SH-SY5Y (cell line): ENCODE data around the gene BMP3.

Source experiments
- GATA2 ChIP-seq: IDR thresholded peaks from 2 replicates; pipeline ENCODE4 v1.6.1; 2011; ENCODE audit warnings: mild to moderate bottlenecking, low read depth, low read length
- GATA3 ChIP-seq: IDR thresholded peaks from 2 replicates; pipeline ENCODE4 v1.6.1; 2011; ENCODE audit warnings: low read depth, mild to moderate bottlenecking, low read length, moderate library complexity

The BMP3 gene

DNA sequence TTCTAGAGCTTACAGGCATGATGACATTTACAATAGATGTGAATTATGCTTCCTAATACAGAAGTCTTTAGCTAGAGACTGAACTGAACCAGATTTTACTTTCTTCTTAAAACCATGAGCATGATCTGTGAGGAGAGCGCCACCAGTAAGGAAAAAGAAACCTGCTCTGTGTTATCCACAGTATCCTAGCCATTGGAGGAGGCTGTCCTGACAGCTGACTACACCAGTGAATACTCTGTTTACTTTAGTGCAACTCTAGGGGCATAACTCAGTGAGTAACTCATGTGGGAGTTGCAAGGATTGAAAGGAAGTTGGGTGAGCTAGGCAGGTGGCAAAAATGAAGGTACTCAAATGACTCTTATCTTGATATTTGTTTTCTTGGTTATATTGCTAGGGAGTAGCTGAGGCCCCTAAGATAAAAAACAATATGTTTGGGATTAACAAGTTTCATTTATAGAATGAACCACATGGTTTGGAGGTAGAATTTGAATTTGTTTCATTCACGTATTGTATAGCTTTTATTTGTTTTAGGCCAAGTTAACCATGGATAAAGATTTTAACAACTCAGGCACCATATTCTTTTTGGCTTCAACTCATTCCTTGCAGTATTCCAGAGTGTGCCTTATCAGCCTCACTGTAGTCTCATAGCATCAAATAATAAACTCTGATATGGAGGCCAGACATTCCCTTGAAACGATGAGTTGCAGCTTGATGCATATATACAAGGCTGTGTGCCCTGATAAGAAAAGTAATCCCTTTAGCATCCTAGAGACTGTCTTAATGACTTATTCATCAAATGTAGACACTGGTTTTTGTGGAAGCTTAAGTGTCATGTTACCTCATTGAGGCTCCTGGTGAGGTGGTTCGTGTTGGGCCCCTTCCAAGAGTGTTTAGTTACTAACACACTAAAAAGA lies 2.5 kb downstream of the BMP3 start:
- TF ChIP-seq GATA3 (no peak), GATA2 (no peak)

DNA sequence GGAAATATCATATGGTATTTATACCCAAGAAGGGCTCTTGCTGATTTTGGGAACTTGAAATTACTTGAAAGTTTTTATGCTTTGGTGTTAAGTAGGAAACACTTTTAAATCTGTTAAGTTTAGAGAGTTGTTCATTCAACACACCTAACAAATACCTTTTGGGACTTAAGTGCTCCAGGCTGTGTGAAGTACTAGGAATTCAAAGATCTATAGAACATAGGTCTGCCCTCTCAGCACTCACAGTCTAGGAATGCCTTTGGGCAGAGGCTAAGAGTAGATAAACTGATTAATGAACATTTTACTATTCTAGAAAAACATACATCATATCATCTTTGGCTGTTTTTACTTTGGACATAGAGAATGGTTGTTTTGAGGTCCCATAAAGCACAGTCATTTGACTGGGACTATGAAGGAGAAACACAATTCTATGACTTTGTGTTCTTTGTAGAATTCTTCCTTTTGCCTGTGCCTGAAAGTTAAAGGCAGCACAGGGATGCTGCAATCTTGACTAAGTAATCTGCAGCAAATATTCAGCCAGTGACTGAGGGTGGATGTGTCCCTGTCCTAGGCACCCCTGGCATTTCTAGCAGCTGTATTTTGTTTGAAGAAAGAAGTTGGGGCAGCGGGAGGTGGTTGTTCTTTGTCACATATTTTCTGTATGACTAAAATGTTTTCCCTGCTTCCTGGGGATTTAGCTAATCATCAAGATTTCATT lies 8.3 kb downstream of the BMP3 start:
- TF ChIP-seq GATA2 (no peak), GATA3 (no peak)

DNA sequence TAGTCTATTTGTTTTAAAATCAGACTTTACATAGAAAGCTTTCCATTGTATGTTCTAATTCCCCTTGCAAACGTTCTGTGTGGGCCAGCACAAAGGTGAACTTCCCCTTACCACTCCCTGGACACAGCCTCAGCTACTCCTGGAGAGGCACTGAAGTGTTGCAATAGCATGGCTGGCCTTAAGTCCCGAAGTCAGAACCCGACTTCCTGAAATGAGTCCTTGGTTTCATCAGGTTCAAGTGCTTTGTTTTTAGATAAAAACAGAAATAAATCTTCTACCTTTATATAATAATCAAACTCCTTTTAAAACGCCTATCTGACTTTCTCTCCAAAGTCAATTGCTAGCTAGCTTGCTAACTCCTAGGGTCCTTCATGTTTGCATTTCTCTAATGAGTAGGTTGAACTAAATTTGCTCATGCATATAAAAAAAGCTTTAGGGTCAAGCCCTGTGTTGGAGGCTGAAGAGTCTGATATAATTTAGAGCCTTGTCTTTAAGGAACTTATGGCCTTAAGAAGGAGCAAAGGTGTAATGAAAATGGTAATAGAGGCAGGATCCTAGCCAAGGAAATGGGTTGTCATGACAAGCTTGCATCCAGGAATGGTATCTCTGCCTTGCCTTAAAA lies 9.0 kb downstream of the BMP3 start:
- no peak for TF ChIP-seq GATA3
- no peak for TF ChIP-seq GATA2

DNA sequence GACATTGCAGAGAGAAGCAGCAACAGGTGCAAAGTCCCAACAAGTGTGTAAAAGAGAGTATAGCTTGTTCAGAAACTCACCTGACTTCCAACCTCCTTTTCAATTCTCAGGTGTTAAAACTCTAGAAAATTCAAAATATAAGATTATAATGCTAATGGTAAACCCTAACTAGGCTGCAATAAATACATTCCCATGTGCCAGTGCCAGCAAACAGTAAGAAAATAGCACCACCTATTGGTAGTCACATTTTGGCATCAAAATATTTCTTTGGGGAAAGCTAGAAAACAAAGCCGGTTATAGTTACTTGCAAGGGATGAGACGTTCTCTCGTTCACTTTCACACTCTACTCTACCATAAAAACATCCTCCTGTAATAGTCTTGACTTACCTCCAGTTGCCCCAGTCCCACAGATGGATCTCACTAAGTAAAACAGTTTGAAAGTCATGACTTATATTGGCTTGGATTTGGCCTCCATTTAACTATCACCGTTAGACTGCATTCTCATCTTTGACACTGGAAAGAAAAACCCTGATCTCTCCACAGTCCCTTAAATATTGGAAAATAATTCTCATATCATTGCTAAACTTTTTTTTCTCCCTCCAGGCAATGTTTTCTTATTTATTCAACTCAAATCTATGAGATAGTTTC lies 9.6 kb downstream of the BMP3 start:
- TF ChIP-seq GATA2: no peak

DNA sequence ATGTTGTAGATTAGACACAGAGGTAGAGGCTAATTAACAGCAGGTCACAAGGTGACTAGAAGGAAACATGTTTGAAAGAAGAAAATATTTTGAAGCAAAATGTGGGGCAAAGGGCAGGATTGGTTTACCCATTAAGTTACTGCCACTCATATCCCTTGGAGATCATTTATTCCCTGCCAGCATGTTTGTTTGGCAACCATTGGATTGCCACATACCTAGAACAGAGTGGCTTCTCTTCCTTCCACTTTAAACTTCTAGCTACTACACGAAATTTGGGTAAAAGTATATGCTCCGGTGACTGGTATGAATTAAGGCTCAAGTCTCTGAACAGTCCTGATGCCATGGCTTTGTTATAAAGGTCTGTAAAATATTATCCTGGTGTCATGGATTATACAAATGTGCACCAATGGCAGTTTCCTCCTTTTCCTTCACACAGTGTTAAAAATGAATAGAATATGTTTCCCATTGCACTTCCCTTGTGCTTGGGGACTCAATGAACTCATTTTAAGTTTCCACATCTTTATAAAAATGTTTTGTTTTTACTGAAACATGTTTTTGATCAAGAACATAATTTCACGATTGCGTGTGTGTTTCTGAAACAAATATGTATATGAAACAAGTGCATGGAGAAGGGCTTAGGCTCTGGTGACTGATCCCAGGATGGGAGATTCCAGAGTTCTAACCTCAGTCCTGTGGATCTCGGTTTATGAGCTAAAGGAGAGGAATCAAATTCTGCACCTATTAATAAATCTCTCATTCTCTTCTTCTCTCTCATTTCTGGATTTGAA lies 12.3 kb downstream of the BMP3 start:
- TF ChIP-seq GATA3 (no peak), GATA2 (no peak)

DNA sequence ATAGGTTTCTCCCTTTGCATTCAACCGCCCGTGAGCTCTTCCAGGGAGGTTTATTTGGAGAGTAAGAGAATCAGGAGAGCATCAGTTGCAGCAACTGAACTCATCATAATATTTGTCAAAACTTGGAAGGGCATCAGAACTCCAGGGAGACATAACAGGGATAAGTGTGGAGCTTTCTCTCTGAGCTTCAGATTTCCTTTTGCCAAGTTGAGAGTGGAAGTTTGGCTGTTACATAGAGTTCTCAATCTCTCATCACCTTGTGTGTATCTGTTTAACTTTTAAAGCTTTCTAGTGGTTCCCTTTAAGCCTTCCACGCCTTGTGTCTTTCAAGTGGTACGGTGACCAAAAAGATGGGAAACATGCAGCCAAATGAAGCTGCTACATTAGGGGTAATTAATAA lies 18.8 kb downstream of the BMP3 start:
- TF ChIP-seq GATA3 (no peak), GATA2 (no peak)

DNA sequence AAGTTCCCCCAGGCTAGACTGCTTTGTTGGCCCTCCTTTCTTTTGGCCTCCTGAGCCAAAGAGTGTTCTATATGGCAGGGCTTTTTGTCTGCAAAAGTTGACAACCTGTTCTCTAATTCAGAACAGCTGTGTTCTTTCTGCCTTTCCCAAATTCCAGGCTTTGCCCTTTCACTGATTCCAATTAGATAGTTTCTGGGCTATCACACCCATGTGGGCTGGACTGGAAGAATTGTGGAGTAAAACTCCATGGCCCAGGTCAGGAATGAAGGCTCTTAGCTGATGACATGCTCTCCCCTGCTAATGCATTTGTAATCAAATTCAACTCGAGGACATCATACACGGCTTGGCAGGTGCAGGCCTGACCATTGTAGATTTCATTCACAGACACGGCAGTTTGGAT lies 19.4 kb downstream of the BMP3 start:
- no peak for TF ChIP-seq GATA2
- TF ChIP-seq GATA3: no peak

DNA sequence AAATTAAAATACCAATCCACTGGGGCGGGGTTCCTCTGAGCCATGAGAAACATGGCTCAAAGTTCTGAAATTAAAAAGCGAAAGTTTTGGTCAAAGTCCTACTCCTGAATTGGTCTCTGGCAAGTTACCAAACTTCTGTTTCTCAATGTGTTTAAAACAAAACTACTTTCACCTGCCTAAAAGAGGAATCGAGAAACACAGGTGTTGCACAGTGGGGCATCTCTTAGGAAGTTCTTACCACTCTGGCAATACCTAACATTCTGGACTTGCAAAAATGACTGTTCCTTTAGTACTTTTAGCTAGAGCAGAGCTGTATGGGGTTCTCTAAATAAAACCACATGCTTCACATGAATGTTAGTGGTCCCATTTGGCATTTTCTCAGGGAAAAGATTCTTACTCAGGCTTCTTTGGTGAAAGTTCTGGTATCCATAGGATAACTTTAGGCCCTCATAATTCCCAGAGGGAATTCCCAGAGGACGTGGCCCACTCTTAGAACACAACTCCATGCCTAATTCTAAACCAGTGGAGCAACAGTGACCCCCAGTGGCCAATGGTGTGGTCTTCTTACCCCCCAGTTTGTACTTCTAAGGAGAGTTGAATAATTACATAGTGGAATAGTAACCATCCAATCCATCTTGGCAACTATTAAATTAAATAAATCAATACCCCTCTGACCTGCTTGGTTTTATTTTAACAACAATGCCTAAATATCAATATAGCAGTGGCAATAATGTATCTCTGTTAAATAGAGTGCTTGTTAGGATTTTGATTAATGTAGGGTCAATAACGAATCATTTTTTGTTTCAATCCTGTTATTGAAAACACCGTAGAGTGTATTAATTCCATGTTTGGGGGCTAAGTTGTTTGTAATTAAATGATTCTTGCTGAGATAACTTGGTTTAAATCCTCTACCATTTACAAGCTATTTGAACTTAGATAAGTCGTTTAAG lies 21.9 kb downstream of the BMP3 start:
- TF ChIP-seq GATA3: no peak
- no peak for TF ChIP-seq GATA2

DNA sequence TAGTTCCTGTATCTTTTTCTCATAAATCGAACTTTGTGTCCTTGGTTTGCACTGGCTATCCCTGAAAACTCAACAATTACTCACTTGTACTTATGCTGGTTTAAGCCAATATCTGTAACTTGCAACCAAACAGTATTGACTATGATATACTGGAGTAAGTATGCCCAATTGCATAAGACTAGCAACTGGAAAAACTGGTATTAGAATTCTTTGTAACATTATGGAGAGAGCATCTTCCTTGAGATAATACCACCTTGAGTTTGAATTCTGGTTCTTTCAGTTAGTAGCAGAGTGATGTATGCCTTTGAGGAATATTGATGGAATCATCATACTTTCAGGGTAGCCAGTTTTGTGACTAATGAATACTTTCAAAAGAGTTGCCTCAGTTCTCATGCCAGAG lies 28.1 kb downstream of the BMP3 start:
- TF ChIP-seq GATA2 (no peak), GATA3 (no peak)

DNA sequence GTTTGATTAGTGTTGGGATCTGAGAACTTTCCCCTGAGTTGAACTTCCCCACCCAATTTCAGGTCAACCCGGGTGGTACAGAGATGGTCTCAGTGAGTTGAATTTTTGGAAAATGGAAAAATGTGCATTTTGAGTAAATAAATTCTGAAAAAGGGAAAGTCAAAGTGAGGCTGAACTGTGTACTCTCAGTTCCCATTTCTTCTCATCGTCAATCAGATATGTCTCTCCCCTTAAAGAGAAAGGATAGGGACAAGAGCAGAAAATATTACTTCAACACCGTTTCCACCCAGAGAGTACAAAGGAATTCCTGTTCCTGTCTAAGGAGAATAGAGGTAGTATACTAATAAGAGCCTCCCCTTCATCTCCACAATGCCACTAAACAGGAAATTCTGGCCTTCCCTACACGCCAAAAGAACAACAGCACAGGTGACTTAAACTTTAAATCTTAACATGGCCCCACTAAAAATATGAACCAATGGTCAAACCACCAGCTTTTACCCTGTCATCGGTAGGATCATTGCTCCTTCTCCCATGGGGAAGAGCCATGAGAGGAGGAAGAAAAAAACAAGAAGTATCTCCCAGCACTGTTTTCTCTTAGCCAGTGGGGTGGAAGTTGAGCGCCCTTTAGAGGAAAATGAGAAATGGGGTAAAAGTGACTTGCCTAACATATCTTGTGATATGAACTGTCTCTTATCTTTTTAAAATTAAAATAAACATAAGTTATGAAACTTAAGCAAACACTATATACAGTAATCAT lies 30.3 kb downstream of the BMP3 start:
- TF ChIP-seq GATA3: no peak
- no peak for TF ChIP-seq GATA2

DNA sequence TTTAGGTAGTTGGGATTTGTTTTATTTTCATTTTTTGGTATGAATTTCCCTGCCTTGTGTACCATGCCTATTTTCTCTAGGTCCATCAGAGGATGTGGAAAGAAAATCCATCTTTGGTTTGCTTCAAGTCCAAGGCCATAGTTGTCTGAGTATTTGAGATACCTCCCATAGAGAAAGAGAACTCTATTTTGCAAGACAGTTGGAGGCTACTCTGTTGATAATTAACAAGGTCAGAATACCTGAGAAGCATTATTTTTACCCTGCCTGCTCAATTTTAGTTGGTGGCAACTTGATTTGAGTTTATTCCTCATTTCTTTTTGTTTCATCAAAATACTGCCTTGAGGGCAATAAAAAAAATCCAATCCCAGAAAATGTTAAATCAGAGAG lies 30.8 kb downstream of the BMP3 start:
- TF ChIP-seq GATA2: no peak
- TF ChIP-seq GATA3: no peak

DNA sequence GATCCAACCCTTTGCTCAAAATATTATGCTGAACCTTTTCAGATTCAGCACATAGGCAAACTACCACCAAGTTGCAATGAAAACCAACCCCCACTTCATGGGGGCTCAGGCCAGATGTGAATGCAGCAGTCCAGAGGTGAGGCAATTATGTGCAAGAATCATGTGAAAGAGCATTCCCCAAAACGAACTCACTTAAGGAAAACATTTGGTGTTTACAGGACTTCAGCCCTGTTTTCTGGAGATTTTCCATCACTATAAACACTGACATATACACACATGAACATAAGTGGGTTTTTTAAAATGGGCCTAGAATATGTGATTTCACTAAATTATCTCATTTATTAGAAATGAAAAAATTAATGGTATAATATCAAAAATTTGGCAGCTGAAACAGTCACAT lies 31.5 kb downstream of the BMP3 start:
- TF ChIP-seq GATA3 (no peak), GATA2 (no peak)

DNA sequence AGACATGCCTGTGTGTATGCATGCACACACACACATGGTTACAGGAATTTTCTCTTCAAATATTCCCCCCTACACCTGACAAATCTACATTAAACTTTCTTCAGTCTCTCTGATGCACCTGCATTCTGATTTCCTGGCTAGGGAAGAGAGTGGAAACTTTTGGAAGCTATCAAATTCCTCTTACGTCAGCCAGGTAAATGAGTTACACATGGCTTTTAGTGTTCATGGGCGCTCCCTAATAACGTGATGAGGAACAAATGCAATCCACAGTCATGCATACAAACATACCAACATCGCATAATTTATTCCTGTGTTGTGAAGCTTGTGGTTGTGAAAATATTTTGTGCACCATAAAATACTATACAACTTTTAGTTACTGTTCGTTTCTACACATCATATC lies 34.9 kb downstream of the BMP3 start:
- TF ChIP-seq GATA3 (no peak), GATA2 (no peak)
